Breast epithelium (tissue), 3 donors: ENCODE measurements around the gene FASTKD1.

Experiments
- POLR2A ChIP-seq: fragments of 450-650 bp; IDR thresholded peaks from one replicate; pipeline ENCODE4 v1.6.1; 2016; ENCODE audit warnings: antibody characterized with exemption, mild to moderate bottlenecking, moderate library complexity
- TF ChIP-seq, protein P1 (sequence below), 3 donors: fragments of 450-650 bp; IDR thresholded peaks; one replicate each; pipeline ENCODE4 v1.5.1; 2016 to 2017; ENCODE audit warnings: antibody characterized with exemption in 3 of 3, mild to moderate bottlenecking in 3 of 3, moderate library complexity in 3 of 3

DNA sequence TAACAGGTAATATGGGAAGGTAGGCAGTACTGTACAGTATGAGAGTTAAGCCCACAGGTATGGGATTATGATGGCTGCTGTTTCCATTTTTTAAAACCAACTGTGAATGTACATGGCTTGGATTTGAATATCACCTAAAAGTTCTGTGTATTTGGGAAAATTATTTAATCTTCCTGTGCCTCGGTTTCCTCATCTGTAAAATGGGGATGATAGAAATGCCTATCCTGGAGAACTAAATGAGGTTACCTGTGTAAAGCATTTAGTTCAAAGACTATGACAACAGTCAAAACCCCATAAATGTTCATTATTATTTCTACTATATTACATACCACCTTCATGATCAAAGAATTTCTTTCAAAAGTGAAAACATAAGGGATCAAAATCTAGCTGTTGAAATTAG lies 60.6 kb downstream of the FASTKD1 start:
- TF ChIP-seq, protein P1, sequence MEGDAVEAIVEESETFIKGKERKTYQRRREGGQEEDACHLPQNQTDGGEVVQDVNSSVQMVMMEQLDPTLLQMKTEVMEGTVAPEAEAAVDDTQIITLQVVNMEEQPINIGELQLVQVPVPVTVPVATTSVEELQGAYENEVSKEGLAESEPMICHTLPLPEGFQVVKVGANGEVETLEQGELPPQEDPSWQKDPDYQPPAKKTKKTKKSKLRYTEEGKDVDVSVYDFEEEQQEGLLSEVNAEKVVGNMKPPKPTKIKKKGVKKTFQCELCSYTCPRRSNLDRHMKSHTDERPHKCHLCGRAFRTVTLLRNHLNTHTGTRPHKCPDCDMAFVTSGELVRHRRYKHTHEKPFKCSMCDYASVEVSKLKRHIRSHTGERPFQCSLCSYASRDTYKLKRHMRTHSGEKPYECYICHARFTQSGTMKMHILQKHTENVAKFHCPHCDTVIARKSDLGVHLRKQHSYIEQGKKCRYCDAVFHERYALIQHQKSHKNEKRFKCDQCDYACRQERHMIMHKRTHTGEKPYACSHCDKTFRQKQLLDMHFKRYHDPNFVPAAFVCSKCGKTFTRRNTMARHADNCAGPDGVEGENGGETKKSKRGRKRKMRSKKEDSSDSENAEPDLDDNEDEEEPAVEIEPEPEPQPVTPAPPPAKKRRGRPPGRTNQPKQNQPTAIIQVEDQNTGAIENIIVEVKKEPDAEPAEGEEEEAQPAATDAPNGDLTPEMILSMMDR (IDR thresholded peaks at IDR 0.05), result no peak
- TF ChIP-seq POLR2A, result no peak
